Measurements from ENCODE around the gene SLC22A31.
"Not testable (repeated sequence)": the region's sequence is repeated elsewhere in the genome, so short reads cannot be mapped to it uniquely, and the experiment has no call there.

Gene SLC22A31

DNA sequence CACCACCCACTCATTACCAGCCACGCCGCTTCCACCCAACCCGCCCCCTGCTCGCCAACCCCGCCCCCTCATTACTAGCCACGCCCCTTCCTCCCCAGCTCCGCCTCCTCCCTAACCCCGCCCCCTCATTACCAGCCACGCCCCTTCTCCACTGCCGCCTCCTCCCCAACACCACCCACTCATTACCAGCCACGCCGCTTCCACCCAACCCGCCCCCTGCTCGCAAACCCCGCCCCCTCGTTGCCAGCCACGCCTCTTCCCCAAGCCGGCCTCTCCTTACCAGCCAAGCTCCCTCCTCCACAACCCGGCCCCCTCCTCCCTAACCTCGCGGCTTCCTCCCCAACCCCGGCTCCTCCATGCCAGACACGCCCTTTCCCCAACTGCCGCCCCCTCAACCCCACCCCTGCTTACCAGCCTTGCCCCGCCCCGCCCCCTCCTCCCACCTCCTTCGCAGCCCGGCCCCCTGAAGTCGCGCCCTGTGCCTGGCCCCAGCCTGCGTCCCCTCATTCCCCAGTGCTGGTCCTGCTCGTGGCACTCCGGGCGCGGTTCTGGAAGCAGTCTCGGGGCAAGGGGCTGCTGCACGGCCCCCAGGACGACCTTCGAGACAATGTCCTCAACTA, 7.3 kb downstream of the SLC22A31 start:
- DNase-seq, result peak; percentile 20

DNA sequence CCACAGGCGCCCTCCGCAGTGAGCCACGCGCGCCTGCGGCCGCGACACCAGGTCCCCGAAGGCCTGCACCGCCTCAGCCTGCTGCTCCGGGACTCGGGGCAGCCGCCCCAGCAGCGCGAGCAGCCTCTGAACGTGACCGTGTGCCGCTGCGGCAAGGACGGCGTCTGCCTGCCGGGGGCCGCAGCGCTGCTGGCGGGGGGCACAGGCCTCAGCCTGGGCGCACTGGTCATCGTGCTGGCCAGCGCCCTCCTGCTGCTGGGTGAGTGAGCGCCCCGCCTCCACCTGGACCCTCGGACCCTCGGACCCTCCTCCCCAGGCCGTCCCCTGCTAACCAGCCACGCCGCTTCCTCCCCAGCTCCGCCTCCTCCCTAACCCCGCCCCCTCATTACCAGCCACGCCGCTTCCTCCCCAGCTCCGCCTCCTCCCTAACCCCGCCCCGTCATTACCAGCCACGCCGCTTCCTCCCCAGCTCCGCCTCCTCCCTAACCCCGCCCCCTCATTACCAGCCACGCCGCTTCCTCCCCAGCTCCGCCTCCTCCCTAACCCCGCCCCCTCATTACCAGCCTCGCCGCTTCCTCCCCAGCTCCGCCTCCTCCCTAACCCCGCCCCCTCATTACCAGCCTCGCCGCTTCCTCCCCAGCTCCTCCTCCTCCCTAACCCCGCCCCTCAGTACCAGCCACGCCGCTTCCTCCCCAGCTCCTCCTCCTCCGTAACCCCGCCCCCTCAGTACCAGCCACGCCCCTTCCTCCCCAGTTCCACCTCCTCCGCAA, 8.0 kb downstream of the SLC22A31 start:
- DNase-seq, result peak; percentile 47

DNA sequence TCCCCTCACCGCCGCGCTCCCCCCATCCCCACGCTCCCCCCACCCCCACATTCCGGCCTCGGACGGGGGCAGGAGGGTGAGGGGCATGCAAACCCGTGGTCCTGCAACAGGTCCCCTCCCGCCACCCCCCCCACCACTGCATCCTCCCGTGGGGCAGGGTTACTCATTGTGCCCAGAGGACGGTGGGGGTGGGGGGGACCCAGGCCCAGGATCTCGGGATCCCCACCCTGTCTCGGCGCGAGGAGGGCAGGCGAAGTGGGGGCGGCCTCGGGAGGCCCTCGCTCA, 8.5 kb downstream of the SLC22A31 start:
- no peak for DNase-seq

DNA sequence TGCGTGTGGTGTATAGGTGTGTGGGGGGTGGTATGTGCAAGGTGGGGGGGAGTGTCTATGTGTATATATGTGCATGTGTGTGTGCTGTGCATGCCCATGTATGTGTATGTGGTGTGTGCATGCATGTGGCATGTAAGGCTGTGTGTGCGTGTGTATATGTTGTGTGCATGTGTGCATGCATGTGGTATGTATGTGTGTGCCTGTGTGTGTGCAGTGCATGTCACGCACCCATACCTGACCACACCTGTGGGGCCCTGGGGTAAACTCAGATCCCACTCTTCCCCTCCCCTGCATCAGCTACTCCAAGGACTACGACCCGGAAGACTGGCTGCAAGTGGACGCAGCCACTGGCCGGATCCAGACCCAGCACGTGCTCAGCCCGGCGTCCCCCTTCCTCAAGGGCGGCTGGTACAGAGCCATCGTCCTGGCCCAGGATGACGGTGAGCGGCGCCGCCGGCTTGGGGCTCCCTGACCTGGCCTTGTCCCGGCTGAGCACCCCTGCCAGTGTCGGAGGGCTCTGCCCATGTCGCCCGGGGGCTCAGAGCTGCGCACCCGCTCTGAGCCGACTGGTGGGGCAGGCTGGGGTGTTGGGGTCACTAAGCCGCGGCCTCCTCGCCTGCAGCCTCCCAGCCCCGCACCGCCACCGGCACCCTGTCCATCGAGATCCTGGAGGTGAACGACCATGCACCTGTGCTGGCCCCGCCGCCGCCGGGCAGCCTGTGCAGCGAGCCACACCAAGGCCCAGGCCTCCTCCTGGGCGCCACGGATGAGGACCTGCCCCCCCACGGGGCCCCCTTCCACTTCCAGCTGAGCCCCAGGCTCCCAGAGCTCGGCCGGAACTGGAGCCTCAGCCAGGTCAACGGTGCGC, 9.1 kb downstream of the SLC22A31 start:
- no peak for DNase-seq

DNA sequence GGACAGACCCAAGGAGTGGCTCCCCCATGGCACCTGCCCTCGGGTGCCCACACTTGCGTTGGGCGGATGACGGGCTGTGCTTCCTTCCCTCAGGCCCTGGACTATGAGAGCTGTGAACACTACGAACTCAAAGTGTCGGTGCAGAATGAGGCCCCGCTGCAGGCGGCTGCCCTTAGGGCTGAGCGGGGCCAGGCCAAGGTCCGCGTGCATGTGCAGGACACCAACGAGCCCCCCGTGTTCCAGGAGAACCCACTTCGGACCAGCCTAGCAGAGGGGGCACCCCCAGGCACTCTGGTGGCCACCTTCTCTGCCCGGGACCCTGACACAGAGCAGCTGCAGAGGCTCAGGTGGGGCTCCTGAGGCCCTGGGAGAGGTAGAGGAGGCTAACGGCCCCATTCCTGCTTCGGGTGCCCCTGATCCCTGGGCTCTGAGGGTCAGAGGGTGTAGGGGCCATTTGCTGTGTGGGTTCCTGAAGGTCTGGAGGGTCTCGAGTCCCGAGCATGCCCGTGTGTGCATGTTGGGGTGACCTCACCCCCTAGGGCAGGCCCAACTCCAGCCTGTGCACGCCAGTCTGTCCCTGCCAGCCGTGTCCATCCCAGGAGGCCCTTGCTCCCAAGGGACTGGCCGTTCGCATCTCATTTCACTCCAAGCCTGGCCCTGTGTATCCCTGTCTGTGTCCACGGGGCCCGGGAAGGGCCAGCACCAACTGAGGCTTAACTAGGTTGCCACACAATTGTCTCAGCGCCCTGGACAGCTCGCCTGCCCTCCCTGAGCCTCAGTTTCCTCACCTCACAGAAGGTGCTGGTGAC, 10.0 kb downstream of the SLC22A31 start:
- no peak for DNase-seq

DNA sequence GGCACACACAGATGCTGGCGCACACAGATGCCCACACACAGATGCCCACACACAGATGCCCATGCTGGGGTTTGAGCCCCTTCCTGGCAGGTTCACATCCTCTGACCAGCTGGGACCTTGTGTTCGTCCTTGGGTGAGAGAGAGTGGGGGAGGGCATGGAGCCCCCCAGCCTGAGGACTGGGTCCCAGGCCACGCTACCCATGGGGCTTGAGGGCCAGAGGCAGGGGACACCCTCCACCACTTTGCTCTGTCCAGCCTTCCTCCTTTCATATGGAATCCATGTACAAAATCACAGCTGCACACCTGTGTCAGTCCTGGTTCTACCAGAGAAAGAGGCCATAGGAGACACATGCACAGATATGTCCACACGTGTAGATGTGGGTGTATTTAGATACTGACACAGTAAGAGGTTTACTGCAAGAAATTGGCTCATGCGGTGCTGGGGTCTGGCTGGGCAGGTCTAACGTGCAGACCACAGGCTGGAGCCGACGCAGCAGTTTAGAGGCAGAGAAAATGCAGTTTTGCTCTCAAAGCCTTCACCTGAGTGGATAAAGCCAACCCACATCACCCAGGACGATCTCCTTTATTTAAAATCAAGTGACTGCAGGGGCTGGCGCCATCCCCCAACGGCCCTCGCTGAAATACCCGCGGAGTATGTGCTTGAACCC, 10.8 kb downstream of the SLC22A31 start:
- no peak for DNase-seq

DNA sequence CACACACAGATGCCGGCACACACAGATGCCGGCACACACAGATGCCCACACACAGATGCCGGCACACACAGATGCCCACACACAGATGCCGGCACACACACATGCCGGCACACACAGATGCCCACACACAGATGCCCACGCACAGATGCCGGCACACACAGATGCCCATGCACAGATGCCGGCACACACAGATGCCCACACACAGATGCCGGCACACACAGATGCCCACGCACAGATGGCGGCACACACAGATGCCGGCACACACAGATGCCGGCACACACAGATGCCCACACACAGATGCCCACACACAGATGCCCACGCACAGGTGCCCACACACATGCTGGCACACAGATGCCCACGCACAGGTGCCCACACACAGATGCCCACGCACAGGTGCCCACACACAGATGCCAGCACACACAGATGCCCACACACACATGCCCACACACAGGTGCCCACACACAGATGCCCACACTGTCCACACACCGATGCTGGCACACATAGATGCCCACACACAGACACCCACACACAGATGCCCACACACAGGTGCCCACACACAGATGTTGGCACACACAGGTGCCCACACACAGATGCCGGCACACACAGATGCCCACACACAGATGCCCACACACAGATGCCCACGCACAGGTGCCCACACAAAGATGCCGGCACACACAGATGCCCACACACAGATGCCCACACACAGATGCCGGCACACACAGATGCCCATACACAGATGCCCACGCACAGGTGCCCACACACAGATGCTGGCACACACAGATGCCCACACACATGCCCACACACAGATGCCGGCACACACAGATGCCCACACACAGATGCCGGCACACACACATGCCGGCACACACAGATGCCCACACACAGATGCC, 11.6 kb downstream of the SLC22A31 start:
- DNase-seq, result not testable (repeated sequence)

DNA sequence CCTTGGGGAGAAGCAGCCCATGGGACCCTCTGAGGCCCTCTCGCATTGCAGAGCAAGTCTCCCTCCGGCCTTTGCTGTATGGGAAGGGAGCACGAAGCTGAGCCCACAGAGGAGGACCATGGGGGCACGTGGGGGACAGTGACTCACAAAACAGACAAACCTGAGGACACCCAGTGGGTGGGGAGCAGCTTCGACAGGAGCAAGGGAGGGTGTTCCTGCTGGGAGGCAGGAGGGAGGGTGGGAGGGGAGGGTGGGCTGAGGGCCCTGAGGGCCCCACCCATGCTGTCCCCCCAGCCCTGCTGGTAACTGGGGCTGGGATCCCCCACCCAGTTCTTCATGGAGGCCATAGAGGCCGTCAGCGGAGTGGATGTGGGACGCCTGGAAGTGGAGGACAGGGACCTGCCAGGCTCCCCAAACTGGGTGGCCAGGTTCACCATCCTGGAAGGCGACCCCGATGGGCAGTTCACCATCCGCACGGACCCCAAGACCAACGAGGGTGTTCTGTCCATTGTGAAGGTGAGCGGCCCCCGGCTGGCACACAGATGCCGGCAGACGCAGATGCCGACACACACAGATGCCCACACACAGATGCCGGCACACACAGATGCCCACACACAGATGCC, 12.5 kb downstream of the SLC22A31 start:
- DNase-seq, result no peak

DNA sequence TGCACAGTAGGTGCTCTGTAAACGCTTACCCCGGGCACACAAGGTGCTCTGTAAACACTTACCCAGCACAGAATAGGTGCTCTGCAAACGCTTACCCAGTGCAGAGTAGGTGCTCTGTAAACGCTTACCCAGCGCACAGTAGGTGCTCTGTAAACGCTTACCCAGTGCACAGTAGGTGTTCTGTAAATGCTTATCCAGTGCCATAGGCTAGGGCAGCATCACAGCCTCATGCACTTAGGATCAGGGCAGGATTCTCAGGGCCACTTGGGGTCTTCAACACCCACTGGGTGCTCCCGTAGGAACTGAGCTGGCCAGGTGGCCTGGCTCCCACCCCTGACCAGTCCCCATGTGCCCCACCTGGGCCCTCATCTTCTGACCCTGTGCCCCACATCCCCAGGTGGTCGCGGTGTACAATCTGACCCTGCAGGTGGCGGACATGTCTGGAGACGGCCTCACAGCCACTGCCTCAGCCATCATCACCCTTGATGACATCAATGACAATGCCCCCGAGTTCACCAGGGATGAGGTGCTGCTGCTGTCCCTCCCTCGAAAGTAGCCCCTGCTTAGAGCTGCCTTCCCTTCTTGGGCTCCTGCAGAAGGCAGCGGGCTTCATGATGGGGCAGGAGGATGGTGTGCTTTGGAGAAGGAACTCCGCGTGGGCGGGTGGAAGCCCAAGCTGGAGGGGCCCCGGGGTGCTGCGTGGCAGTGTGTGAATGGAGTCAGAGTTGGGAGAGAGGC, 13.1 kb downstream of the SLC22A31 start:
- DNase-seq, result no peak

DNA sequence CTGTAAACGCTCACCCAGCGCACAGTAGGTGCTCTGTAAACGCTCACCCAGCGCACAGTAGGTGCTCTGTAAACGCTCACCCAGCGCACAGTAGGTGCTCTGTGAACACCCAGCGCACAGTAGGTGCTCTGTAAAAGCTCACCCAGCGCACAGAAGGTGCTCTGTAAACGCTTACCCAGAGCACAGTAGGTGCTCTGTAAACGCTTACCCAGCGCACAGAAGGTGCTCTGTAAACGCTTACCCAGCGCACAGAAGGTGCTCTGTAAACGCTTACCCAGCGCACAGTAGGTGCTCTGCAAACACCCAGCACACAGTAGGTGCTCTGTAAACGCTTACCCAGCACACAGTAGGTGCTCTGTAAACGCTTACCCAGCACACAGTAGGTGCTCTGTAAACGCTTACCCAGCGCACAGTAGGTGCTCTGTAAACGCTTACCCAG, 13.7 kb downstream of the SLC22A31 start:
- not testable (repeated sequence) for DNase-seq

DNA sequence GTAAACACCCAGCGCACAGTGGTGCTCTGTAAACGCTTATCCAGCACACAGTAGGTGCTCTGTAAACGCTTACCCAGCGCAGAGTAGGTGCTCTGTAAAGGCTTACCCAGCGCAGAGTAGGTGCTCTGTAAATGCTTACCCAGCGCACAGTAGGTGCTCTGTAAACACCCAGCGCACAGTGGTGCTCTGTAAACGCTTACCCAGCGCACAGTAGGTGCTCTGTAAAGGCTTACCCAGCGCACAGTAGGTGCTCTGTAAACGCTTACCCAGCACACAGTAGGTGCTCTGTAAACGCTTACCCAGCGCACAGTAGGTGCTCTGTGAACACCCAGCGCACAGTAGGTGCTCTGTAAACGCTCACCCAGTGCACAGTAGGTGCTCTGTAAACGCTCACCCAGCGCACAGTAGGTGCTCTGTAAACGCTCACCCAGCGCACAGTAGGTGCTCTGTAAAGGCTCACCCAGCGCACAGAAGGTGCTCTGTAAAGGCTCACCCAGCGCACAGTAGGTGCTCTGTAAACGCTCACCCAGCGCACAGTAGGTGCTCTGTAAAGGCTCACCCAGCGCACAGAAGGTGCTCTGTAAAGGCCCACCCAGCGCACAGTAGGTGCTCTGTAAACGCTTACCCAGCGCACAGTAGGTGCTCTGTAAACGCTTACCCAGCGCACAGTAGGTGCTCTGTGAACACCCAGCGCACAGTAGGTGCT, 14.3 kb downstream of the SLC22A31 start:
- DNase-seq, result not testable (repeated sequence)

DNA sequence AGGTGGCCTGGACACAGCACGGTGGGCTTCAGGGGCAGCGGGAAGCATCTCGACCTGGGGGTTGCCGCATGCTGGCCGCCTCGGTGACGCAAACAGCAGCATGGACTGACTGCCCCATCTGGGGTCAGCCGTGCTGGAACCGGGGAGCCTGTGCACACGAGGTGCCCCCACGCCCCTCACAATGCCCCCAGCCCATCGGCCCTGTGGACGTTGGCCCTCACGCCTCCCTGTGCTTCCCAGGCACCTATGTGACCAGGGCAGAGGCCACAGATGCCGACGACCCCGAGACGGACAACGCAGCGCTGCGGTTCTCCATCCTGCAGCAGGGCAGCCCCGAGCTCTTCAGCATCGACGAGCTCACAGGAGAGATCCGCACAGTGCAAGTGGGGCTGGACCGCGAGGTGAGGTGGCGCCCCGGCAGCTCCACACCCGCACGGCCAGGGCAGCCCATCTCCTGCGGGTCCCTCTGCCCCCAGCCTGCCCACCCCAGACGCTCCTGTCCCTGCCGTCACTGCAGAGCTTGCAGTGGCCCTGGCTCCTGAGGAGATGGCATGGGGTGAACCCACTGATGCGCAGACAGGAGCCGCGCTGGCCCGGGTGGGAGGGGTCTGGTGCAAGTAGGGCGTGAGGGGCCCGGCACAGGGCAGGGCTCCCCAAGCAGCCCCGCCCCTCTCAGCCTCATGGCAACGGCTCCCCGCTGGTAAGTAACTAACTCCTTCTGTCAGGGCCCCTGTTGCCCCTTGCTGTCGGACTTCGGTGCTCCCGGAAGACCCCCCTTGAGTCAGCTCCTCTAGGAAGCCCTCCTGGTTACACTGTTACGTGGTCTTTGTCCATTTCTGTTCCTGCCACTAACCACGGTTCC, 15.2 kb downstream of the SLC22A31 start:
- no peak for DNase-seq

DNA sequence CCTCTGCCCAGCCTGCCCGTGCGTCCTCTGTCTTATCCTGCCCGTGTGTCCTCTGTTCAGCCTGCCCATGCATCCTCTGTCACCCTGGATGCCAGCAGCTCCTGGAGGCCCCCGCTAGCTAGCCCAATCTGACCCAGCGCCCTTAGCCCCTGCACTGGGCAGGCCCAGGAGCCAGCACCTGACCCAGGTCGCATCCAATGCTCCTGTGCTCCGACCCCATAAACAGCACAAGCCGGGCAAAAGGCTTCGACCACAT, 15.7 kb downstream of the SLC22A31 start:
- DNase-seq, result no peak

DNA sequence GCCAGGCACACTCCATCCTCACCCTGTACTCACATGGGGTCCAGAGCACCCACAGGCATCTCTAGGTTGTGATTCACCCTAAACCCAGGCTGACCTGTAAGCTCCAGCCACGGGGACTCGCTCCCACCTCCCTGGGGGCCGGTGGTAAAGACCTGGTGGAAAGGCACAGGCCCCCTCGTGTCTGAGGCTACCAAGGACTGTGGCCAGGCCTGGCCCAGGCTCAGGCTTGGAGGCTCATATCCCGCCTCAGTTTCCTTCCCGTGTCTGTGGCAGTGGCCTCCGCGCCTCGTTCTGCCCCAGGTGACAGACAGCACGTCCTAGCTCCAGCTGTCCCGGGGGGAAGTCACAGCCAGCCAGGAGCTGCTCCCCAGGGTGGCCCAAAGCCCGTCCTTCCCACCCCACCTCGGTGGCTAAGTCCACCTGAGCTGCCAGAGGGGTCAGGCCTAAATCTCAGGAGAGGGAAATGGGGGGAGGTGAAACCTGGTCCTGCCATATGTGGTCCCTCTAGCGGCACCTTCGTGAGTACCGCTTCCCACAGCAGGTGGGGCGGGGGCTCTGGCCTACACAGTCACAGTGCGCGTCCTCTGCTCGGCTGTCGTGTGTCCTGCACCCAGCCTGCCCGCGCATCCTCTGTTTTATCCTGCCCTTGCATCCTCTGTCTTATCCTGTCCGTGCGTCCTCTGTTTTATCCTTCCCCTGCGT, 16.2 kb downstream of the SLC22A31 start:
- no peak for DNase-seq

DNA sequence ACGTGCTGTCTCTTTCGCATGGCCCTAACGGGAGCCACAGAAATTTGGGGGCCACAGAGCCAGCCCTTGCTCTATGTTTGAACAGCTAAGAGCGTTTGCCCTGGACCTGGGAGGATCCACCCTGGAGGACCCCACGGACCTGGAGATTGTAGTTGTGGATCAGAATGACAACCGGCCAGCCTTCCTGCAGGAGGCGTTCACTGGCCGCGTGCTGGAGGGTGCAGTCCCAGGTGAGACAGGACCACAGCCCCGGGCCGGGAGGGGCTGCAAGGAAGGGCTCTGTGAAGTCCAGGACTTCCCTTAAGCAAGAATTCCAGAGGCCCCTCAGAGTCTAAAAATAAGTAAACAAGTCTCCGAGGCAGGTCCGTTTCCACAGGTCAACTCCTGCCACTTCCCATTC, 16.9 kb downstream of the SLC22A31 start:
- DNase-seq, result no peak

DNA sequence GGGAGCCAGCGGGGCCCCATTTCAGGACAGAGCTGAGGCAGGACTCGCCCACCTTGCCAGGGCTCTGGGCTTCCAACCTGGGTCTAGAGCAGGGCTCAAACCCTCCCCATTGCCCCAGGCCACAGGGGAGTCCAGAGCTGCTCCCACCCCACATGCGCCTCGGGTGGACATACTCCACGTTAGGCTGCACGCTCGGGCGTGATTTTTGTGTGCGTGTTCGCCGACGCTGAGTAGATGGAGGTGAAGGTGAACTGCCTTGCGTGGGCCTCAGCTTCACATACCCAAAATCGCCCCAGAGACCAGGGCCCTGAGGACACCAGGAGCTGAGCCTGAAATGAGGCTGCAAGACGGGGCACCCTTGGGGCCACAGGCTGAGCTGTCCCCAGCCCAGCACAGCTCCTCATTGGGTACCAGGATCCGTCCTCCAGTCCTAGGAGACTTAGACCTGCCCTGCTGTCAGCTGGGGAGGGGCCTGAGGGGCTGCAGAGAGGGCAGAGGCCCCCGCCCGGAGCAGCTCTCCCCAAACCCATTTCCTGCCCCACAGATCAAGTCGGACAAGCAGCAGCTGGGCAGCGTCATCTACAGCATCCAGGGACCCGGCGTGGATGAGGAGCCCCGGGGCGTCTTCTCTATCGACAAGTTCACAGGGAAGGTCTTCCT, 20.6 kb downstream of the SLC22A31 start:
- DNase-seq, result no peak

DNA sequence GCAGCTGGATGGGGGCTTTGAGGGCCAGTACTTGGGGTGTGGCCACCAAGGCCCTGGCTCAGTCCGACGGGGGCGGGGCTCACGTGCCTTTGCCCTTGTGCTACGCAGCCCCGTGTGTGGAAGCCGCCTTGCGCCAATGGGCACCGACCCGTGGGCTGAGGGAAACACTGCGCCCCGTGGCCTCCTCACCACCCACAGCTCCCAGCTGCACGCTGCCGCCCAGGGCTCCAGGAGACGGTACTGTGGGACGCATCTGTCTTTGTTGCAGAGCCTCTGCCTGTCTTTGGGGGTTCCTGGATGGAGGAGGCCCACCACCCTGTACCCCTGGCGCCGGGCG, 21.2 kb downstream of the SLC22A31 start:
- no peak for DNase-seq
